HG02938 (cell line): ENCODE measurements around the gene GAB4.
A peak's percentile ranks its signal among the peaks of the same experiment; 100 is the strongest.
"Not testable (repeated sequence)": the region's sequence is repeated elsewhere in the genome, so short reads cannot be mapped to it uniquely, and the experiment has no call there.

Source experiments
- ATAC-seq: cut with Tn5 transposase; IDR thresholded peaks from one replicate; pipeline ENCODE4 v1.9.1; 2021; ENCODE audit warnings: mild to moderate bottlenecking, moderate library complexity; ENCODE audit not compliant: unreplicated experiment

GAB4 gene

GRCh38 chr22:16960220-16960883 is 47.7 kb downstream of the GAB4 start:
- no peak for ATAC-seq

DNA sequence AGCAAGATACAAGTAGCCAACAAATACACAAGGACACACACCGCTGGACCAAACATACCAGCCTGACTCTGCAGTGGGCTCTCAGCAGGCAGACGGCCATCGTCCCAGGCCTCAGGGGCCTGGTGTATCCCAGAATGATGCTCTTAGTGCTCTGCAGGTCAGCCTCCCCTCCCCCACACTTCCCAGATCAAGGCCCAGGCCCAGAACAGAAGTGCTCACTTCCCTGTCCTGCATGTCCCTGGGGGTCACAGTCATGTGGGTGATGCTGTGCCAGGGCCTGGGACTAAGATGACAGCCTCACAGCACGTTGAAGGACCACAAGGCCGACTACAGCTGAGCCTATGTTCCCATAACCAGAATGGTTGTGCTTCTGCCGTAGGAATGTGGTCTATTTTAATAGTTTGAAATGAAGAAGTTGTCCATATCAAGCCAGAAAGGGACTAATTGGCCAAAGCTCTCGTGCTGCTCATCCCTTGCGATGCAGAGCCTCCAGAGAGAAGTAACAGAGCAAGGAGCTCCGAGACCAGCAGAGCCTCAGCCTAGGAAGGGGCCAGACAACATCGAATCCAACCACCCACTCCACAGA is 48.6 kb downstream of the GAB4 start:
- no peak for ATAC-seq

GRCh38 chr22:16958475-16958874 is 49.5 kb downstream of the GAB4 start:
- ATAC-seq = no peak

- no peak for ATAC-seq
Observed at GRCh38 chr22:16957781-16958180, 50.2 kb downstream of the GAB4 start.

DNA sequence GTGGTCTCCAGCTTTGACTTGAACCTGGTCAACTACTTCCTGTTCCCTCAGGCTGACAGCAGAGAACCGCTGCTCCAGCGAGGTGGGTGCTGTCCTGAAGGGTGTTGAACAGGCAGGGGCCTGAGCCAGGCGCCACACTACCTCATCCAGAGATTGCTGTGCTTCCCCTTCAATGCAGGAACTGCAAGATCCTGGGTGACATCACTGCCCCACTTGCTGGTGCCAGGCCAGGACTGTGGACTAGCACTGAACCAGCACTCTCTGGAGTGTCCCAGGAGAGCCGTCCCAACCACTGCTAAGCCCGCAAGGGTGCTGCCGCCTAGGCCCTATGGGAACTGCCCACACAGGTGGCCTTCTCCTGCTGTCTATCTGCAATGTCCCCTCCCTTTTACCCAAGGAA is 51.7 kb downstream of the GAB4 start:
- no peak for ATAC-seq

GRCh38 chr22:16955678-16956210 is 52.3 kb downstream of the GAB4 start:
- no peak for ATAC-seq

GRCh38 chr22:16955081-16955480 is 52.9 kb downstream of the GAB4 start:
- no peak for ATAC-seq

GRCh38 chr22:16954060-16954403 is 54.0 kb downstream of the GAB4 start:
- ATAC-seq = no peak

- ATAC-seq = no peak
Observed at GRCh38 chr22:16953206-16954059, 54.6 kb downstream of the GAB4 start.

DNA sequence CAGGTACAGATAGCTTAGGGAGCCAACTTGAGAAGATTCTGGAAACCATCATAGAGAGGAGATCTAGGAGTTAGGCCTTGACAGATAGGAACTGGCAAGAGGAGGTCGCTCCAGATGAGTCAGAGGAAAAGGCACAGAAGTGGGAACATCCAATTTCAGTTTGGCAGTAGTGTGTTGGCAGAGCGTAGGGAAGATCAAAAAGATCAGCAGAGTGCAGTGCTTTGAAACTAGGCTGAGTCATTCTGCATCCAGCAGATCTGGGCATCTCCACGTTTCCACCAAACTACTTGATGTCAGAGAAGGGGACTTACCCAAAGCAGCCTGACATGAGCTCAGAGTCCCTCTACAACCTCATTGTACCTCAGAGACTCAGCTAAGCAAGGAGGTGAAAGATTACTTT is 58.5 kb downstream of the GAB4 start:
- peak; percentile 54 for ATAC-seq

- ATAC-seq = no peak
Observed at GRCh38 chr22:16937811-16938210, 70.2 kb downstream of the GAB4 start.

DNA sequence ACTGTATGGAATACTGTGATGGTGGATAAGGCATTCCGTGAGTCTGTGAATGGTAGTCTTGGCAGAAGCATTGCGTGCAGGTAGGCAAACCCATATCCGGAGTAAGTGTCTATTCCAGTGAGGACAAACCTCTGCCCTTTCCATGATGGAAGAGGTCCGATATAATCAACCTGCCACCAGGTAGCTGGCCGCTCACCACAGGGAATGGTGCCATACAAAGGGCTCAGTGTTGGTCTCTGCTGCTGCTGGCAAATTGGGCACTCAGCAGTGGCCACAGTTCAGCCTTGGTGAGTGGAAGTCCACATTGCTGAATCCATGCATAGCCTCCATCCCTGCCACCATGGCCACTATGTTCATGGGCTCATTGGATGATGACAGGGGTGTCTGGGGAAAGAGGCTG is 70.8 kb downstream of the GAB4 start:
- ATAC-seq = not testable (repeated sequence)

DNA sequence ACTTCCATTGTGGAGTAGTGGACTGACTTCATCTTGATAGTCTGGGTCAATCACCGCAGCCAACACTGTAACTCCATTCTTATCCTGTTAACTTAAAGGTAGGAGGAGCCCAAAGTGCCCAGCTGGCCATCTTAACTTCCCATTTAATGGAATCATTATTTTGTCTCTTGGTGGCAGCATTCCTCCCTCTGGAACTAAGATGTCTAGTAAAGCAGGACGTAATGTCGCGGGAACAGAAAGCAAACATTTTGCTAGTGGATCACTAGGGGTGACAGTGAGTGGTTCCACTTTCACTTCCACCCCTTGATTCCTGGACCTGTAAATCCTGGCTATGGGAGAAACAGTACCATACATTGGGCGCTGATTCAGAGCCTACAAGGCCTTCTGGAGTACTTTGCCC is 71.4 kb downstream of the GAB4 start:
- no peak for ATAC-seq

- no peak for ATAC-seq
Observed at GRCh38 chr22:16935209-16935608, 72.8 kb downstream of the GAB4 start.

DNA sequence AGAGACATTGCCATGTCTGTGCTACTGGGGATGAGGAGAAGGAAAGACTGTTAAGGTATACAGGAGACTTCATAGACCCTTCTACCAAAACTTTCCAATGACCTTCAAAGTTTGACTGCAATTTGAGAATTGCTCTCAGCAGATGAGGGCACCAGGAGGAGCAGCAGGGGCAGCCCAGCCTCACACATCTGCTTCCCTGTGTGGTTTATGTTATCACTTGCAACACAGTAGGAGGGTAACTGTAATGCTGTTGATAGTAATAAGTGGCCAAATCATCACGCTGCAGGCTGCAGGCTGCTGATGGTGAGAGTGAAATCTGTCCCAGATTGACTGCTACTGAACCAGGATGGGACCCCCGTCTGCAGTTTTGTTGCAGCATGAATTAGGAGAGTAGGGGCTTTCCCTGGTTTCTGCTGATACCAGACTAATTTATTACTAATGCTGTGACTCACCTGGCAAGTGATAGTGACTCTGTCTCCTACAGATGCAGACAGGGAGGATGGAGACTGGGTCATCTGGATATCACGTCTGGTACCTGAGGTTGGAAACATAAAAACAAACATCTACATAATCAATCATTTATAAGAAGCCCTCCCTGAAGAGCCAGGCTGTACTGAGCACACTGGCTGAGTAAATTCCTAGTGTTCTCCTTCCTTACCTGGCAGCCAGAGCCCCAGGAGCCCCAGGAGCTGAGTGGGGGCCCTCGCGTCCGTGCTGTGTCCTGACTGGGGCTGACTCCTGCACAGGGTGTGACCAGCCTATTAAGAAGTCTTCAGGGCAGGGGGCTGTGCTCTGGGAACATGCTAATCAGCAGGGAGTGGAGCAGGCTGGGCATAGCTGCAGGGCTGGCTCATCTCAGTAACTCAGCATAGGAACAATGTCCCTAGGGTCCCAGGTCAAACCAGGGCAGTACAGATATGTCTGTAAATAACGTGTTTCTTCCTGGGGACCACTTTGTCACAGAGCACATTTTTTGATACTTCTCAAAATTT is 74.4 kb downstream of the GAB4 start:
- no peak for ATAC-seq

DNA sequence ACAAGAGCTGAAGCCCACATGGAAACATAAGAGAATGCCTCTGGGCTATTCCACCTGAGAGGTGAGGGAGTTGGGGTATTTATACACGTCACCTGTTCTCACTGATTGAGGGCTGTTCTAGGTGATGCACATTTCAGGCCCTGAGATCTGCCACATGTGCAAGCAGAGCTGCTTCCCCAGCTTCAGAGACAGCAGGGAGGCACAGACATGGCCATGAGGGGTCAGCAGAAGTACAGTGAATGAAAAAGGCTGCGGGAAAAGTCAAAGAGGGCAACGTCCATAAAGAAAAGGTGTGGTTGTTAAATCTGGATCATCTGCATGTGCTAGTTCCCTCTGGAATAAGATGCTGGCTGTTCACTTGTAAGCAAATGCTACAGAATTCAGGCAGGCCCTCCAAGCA is 75.4 kb downstream of the GAB4 start:
- ATAC-seq = no peak

- no peak for ATAC-seq
Observed at GRCh38 chr22:16925407-16925966, 82.5 kb downstream of the GAB4 start.

DNA sequence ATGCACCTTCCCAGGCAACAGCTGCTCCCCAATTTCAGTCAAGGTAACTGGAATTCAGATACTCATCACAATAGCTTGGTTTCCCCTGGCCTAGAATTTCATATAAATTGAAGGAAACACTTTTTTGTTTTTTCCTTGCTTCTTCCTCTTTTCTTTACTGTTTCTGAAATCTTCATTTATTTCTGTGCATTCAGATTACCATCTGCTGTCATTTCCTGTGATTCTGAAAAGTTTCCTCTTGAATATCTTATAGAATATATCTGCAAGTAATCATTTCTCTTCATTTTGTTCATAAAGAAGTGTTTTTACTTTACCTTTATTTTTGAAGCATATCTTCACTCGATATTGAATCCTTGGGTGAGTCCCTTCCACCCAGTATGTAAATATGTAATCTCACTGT is 85.3 kb downstream of the GAB4 start:
- no peak for ATAC-seq

- no peak for ATAC-seq
Observed at GRCh38 chr22:16922076-16922475, 85.9 kb downstream of the GAB4 start.
